H9 (cell line): ENCODE data around the gene ANAPC2. TPM values are rescaled to one million over a fixed set of nuclear protein-coding genes. Genes with fewer than 3 reads are reported as not detected.

Experiments used
- DNase-seq: peaks from one replicate; pipeline ENCODE4 v3.0.0-alpha.2; 2017
- H2AFZ ChIP-seq: one replicate; pipeline ENCODE4 v1.6.1; 2013; ENCODE audit warnings: mild to moderate bottlenecking, low read length, control low read depth, moderate library complexity
- H2AK5ac ChIP-seq: 2 replicates; pipeline ENCODE4 v1.6.1; 2013; ENCODE audit warnings: low read length, control low read depth, mixed read lengths; ENCODE audit not compliant: insufficient read length
- H2BK120ac ChIP-seq: one replicate; pipeline ENCODE4 v1.6.1; 2013; ENCODE audit warnings: low read depth, mild to moderate bottlenecking, low read length, control low read depth, inconsistent platforms; ENCODE audit not compliant: poor library complexity, severe bottlenecking
- H2BK12ac ChIP-seq: 2 replicates; pipeline ENCODE4 v1.6.1; 2013; ENCODE audit warnings: low read length, control low read depth, mixed read lengths, low read depth; ENCODE audit not compliant: insufficient read length
- H2BK15ac ChIP-seq: 2 replicates; pipeline ENCODE4 v1.6.1; 2013; ENCODE audit warnings: low read depth, low read length, control low read depth
- H2BK20ac ChIP-seq: one replicate; pipeline ENCODE4 v1.6.1; 2013; ENCODE audit warnings: low read depth, mild to moderate bottlenecking, low read length, control low read depth, inconsistent platforms; ENCODE audit not compliant: poor library complexity, severe bottlenecking
- H2BK5ac ChIP-seq: 2 replicates; pipeline ENCODE4 v1.6.1; 2013; ENCODE audit warnings: low read length, control low read depth, mixed read lengths; ENCODE audit not compliant: insufficient read length
- H3K14ac ChIP-seq: 2 replicates; pipeline ENCODE4 v1.6.1; 2013; ENCODE audit warnings: low read length, control low read depth; ENCODE audit not compliant: insufficient read depth
- H3K18ac ChIP-seq: 2 replicates; pipeline ENCODE4 v1.6.1; 2013; ENCODE audit warnings: low read depth, mild to moderate bottlenecking, mixed read lengths, low read length, control low read depth; ENCODE audit not compliant: insufficient read length
- H3K23ac ChIP-seq: 2 replicates; pipeline ENCODE4 v1.6.1; 2013; ENCODE audit warnings: low read length, control low read depth, mixed read lengths, low read depth; ENCODE audit not compliant: insufficient read length
- H3K23me2 ChIP-seq: 2 replicates; pipeline ENCODE4 v1.6.1; 2013; ENCODE audit warnings: low read depth, mild to moderate bottlenecking, mixed read lengths, low read length, control low read depth; ENCODE audit not compliant: insufficient read length, poor library complexity, severe bottlenecking
- H3K27ac ChIP-seq: 2 replicates; pipeline ENCODE4 v1.5.1; 2013; ENCODE audit warnings: low read length, control low read depth, mixed read lengths, low read depth; ENCODE audit not compliant: insufficient read length
- H3K27me3 ChIP-seq: 2 replicates; pipeline ENCODE4 v1.6.1; 2013; ENCODE audit warnings: low read length, control low read depth, inconsistent platforms; ENCODE audit not compliant: insufficient read depth
- H3K4ac ChIP-seq: 2 replicates; pipeline ENCODE4 v1.6.1; 2013; ENCODE audit warnings: low read depth, mild to moderate bottlenecking, control low read depth, inconsistent platforms, low read length, moderate library complexity
- H3K4me1 ChIP-seq: 2 replicates; pipeline ENCODE4 v1.6.1; 2013; ENCODE audit warnings: low read length, control low read depth, inconsistent platforms; ENCODE audit not compliant: insufficient read depth
- H3K4me2 ChIP-seq: 2 replicates; pipeline ENCODE4 v1.6.1; 2013; ENCODE audit warnings: low read length, control low read depth, mixed read lengths; ENCODE audit not compliant: insufficient read length, insufficient read depth
- H3K56ac ChIP-seq: 2 replicates; pipeline ENCODE4 v1.6.1; 2013; ENCODE audit warnings: low read depth, mild to moderate bottlenecking, mixed read lengths, low read length, control low read depth; ENCODE audit not compliant: insufficient read length
- H3K79me1 ChIP-seq: 2 replicates; pipeline ENCODE4 v1.6.1; 2013; ENCODE audit warnings: low read depth, mild to moderate bottlenecking, moderate library complexity, low read length, control low read depth, inconsistent platforms; ENCODE audit not compliant: insufficient read depth, poor library complexity, severe bottlenecking
- H3K79me2 ChIP-seq: 2 replicates; pipeline ENCODE4 v1.6.1; 2013; ENCODE audit warnings: low read length, control low read depth, inconsistent platforms; ENCODE audit not compliant: insufficient read depth
- H3K9ac ChIP-seq: 2 replicates; pipeline ENCODE4 v1.6.1; 2013; ENCODE audit warnings: low read length, control low read depth, mixed read lengths; ENCODE audit not compliant: insufficient read length; ENCODE audit errors: extremely low read depth
- H3K9me3 ChIP-seq: one replicate; pipeline ENCODE4 v1.6.1; 2013; ENCODE audit warnings: low read depth, low read length, inconsistent platforms; ENCODE audit not compliant: control insufficient read depth
- H3T11ph ChIP-seq: one replicate; pipeline ENCODE4 v1.6.1; 2013; ENCODE audit warnings: mild to moderate bottlenecking, low read length, control low read depth, inconsistent platforms
- H4K20me1 ChIP-seq: one replicate; pipeline ENCODE4 v1.6.1; 2013; ENCODE audit not compliant: control insufficient read depth, insufficient read length, insufficient read depth
- H4K5ac ChIP-seq: 2 replicates; pipeline ENCODE4 v1.6.1; 2013; ENCODE audit warnings: low read depth, mild to moderate bottlenecking, mixed read lengths, low read length, control low read depth; ENCODE audit not compliant: insufficient read length
- H4K8ac ChIP-seq: replicated peaks from 2 replicates; pipeline ENCODE4 v1.6.1; 2013; ENCODE audit warnings: low read length, control low read depth, mixed read lengths, low read depth; ENCODE audit not compliant: insufficient read length
- H4K91ac ChIP-seq: 2 replicates; pipeline ENCODE4 v1.6.1; 2013; ENCODE audit warnings: low read depth, mild to moderate bottlenecking, moderate library complexity, mixed read lengths, low read length, control low read depth; ENCODE audit not compliant: insufficient read length
- H3K27ac Mint-ChIP-seq, 3 experiments: 2 replicates in 2 of 3; 3 replicates in 1 of 3; pipeline ENCODE4 v1.8.0; 2020 to 2021; ENCODE audit warnings: mixed read lengths in 3 of 3, mild to moderate bottlenecking in 1 of 3, moderate library complexity in 1 of 3
- H3K27me3 Mint-ChIP-seq: 2 replicates; pipeline ENCODE4 v1.8.0; 2021; ENCODE audit warnings: low read depth, mild to moderate bottlenecking, moderate library complexity, mixed read lengths
- H3K36me3 Mint-ChIP-seq, 3 experiments: 2 replicates in 2 of 3; 3 replicates in 1 of 3; pipeline ENCODE4 v1.8.0; 2020 to 2021; ENCODE audit warnings: low read depth in 3 of 3, mixed read lengths in 3 of 3; ENCODE audit not compliant: insufficient read depth in 1 of 3
- H3K4me1 Mint-ChIP-seq, 2 experiments: 2 replicates each; pipeline ENCODE4 v1.8.0; 2020; ENCODE audit warnings: mixed read lengths in 2 of 2
- H3K4me3 Mint-ChIP-seq, 2 experiments: 2 replicates in 1 of 2; 3 replicates in 1 of 2; pipeline ENCODE4 v1.8.0; 2020 to 2021; ENCODE audit warnings: mild to moderate bottlenecking in 2 of 2, mixed read lengths in 2 of 2, moderate library complexity in 1 of 2
- H3K9me3 Mint-ChIP-seq, 2 experiments: 2 replicates in 1 of 2; 3 replicates in 1 of 2; pipeline ENCODE4 v1.8.0; 2020; ENCODE audit warnings: mild to moderate bottlenecking in 2 of 2, mixed read lengths in 2 of 2, moderate library complexity in 1 of 2
- CTCF ChIP-seq: fragments of 200-600 bp; sonication (generic); conservative IDR thresholded peaks from 3 replicates; pipeline ENCODE4 v1.8.0; 2021; ENCODE audit warnings: antibody characterized with exemption, mild to moderate bottlenecking
- WGBS: extraction: QIAGEN DNeasy Blood & Tissue Kit; methylation state at CpG from one replicate; pipeline ENCODE4 v1.1.7; 2013; ENCODE audit warnings: missing lambda C conversion rate, low lambda C conversion rate, mixed read lengths; ENCODE audit not compliant: insufficient read length; ENCODE audit errors: extremely low coverage; 5-methylcytosine and 5-hydroxymethylcytosine counted together
- total RNA-seq: library from RNA; stranded (reverse); gene quantifications from 2 replicates; pipeline ENCODE4 v1.2.1, GENCODE V29; 2021

ANAPC2 gene
- total RNA-seq, 1 experiment from 2014 or later: 54.8 TPM

- H2AFZ ChIP-seq: no peak within 1 kb of the TSS
- H3K27ac ChIP-seq: no peak within 1 kb of the TSS
- WGBS: no CpG with 5 or more reads among the region's 118 CpGs
Measured at GRCh38 chr9:137200311-137201204, 12.2 kb upstream of the ANAPC2 start, which contains the start of gene TPRN. Gene TPRN (minus strand): TSS chr9:137200741. CDS start chr9:137200711, 30 bp downstream.

More at GRCh38 chr9:137200311-137201204, 12.2 kb upstream of the ANAPC2 start, which contains the start of gene TPRN:
- H3K79me2 ChIP-seq: peaks cover 6% of the 10 kb centered on the region; the same call in 1 of the 2 replicates
- Mint-ChIP-seq H3K27me3 (peaks cover 2% of the 10 kb centered on the region; the same call in 1 of the 2 replicates), H3K4me1 (peaks cover 14 to 31% of the 10 kb centered on the region in 2 experiments), H3K36me3 (peaks cover 0 to 6% (median 0%) of the 10 kb centered on the region in 3 experiments; a peak in 4 of 7 replicates), H3K9me3 (no peaks in the 10 kb centered on the region), H3K27ac (peak within 1 kb of the TSS; percentile 18 to 82 (median 66); a peak in 1 of 7 replicates), H3K4me3 (peak within 1 kb of the TSS; percentile 78 to 88)
- peak within 1 kb of the TSS; percentile 65 for H3K4me2 ChIP-seq
- H2BK15ac ChIP-seq: no peak within 1 kb of the TSS
- peak within 1 kb of the TSS; percentile 52 for H3K18ac ChIP-seq
- H3K23ac ChIP-seq: no peak within 1 kb of the TSS
- no peak within 1 kb of the TSS for H2BK5ac ChIP-seq
- no peak for TF ChIP-seq CTCF
- H4K91ac ChIP-seq: no peak within 1 kb of the TSS
- H2AK5ac ChIP-seq: no peak within 1 kb of the TSS
- H3K79me1 ChIP-seq: peaks cover 13% of the 10 kb centered on the region
- H3T11ph ChIP-seq: no peak within 1 kb of the TSS
- no peak within 1 kb of the TSS for H2BK120ac ChIP-seq
- H3K9ac ChIP-seq: peak within 1 kb of the TSS; percentile 67
- H3K9me3 ChIP-seq: no peaks in the 10 kb centered on the region
- H3K4ac ChIP-seq: no peak within 1 kb of the TSS
- DNase-seq: peak; percentile 99
- no peak within 1 kb of the TSS for H4K5ac ChIP-seq
- H3K4me1 ChIP-seq: no peaks in the 10 kb centered on the region; the same call in 1 of the 2 replicates
- H2BK12ac ChIP-seq: no peak within 1 kb of the TSS
- H4K20me1 ChIP-seq: no peaks in the 10 kb centered on the region
- no peaks in the 10 kb centered on the region for H3K27me3 ChIP-seq
- H3K56ac ChIP-seq: no peak within 1 kb of the TSS
- no peak within 1 kb of the TSS for H4K8ac ChIP-seq
- peak within 1 kb of the TSS; percentile 86; the same call in 1 of the 2 replicates for H3K14ac ChIP-seq
- peaks cover 8% of the 10 kb centered on the region for H3K23me2 ChIP-seq
- H2BK20ac ChIP-seq: no peak within 1 kb of the TSS
